HepG2 (cell line): ENCODE data around the gene SLC16A3. TPM values are rescaled to one million over a fixed set of nuclear protein-coding genes. Genes with fewer than 3 reads are reported as not detected.
A peak's percentile ranks its signal among the peaks of the same experiment; 100 is the strongest.
"Not testable (repeated sequence)": the region's sequence is repeated elsewhere in the genome, so short reads cannot be mapped to it uniquely, and the experiment has no call there.

ENCODE experiments used
- IKZF1 ChIP-seq: fragments of 450-650 bp; IDR thresholded peaks from 2 replicates; pipeline ENCODE4 v1.7.1; 2016
- SSRP1 ChIP-seq: IDR thresholded peaks from 2 replicates; pipeline ENCODE4 v1.6.1; 2016; ENCODE audit warnings: control low read depth
- polyA plus RNA-seq, 8 experiments: library from polyadenylated mRNA; depleted of rRNA in 3 of 8; stranded (reverse) in 7 of 8; unstranded in 1 of 8; fragments of >200 nt; fragmentation: Illumina TruSeq in 4 of 8; extraction: Trizol in 4 of 8; gene quantifications; 2 replicates each; pipeline versions ENCODE4 v1.2.1 to v1.2.3, GENCODE V29; 2011 to 2016; ENCODE audit warnings: low read depth in 4 of 8, missing spikeins in 1 of 8, mixed read lengths in 1 of 8; ENCODE audit not compliant: insufficient read depth in 1 of 8
- total RNA-seq, 5 experiments: library from RNA; depleted of rRNA; stranded (reverse); fragments of >200 nt; fragmentation: Illumina TruSeq; extraction: Trizol; gene quantifications; 2 replicates each; pipeline ENCODE4 v1.2.3, GENCODE V29; 2016; ENCODE audit warnings: low read depth in 1 of 5
- TF ChIP-seq, protein P1 (sequence below), 2 experiments: fragments of 450-650 bp in 1 of 2; sonication (generic) in 1 of 2; formaldehyde crosslinking in 1 of 2; IDR thresholded peaks; 2 replicates each; pipeline versions ENCODE4 v1.6.1 to v1.8.0; 2016 to 2022; ENCODE audit warnings: antibody characterized with exemption in 1 of 2, mild to moderate bottlenecking in 1 of 2, missing genetic modification reagents in 1 of 2

Gene SLC16A3
- total and polyA plus RNA-seq, 2 of the 13 experiments (the other 11 are each of a cell fraction or from before 2014, with no cell fraction given) = 242 to 349 TPM

DNA sequence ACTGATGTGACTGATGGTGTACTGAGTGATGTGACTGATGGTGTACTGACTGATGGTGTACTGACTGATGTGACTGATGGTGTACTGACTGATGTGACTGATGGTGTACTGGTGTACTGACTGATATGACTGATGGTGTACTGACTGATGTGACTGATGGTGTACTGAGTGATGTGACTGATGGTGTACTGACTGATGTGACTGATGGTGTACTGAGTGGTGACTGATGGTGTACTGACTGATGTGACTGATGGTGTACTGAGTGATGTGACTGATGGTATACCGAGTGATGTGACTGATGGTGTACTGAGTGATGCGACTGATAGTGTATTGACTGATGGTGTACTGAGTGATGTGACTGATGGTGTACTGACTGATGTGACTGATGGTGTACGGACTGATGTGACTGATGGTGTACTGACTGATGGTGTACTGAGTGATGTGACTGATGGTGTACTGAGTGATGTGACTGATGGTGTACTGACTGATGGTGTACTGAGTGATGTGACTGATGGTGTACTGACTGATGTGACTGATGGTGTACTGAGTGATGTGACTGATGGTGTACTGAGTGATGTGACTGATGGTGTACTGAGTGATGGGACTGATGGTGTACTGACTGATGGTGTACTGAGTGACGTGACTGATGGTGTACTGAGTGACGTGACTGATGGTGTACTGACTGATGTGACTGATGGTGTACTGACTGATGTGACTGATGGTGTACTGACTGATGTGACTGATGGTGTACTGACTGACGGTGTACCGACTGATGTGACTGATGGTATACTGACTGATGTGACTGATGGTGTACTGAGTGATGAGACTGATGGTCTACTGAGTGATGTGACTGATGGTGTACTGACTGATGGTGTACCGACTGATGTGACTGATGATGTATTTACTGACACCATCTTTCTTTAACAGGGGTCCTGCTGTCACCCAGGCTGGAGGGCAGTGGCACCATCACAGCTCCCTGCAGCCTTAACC, 31.4 kb downstream of the SLC16A3 start (continued):
- TF ChIP-seq, protein P1, sequence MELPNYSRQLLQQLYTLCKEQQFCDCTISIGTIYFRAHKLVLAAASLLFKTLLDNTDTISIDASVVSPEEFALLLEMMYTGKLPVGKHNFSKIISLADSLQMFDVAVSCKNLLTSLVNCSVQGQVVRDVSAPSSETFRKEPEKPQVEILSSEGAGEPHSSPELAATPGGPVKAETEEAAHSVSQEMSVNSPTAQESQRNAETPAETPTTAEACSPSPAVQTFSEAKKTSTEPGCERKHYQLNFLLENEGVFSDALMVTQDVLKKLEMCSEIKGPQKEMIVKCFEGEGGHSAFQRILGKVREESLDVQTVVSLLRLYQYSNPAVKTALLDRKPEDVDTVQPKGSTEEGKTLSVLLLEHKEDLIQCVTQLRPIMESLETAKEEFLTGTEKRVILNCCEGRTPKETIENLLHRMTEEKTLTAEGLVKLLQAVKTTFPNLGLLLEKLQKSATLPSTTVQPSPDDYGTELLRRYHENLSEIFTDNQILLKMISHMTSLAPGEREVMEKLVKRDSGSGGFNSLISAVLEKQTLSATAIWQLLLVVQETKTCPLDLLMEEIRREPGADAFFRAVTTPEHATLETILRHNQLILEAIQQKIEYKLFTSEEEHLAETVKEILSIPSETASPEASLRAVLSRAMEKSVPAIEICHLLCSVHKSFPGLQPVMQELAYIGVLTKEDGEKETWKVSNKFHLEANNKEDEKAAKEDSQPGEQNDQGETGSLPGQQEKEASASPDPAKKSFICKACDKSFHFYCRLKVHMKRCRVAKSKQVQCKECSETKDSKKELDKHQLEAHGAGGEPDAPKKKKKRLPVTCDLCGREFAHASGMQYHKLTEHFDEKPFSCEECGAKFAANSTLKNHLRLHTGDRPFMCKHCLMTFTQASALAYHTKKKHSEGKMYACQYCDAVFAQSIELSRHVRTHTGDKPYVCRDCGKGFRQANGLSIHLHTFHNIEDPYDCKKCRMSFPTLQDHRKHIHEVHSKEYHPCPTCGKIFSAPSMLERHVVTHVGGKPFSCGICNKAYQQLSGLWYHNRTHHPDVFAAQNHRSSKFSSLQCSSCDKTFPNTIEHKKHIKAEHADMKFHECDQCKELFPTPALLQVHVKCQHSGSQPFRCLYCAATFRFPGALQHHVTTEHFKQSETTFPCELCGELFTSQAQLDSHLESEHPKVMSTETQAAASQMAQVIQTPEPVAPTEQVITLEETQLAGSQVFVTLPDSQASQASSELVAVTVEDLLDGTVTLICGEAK (IDR thresholded peaks at IDR 0.05) = 0 out of 2 replicates have a peak, but pooled peaks have one; percentile 3
- TF ChIP-seq, protein P1 (CRISPR knock-in tag; IDR thresholded peaks at IDR 0.05) = not testable (repeated sequence)
- TF ChIP-seq IKZF1 (0 out of 2 replicates have a peak, but pooled peaks have one; percentile 51), SSRP1 (CRISPR knock-in tag) (0 out of 2 replicates have a peak, but pooled peaks have one; percentile 28)
- TF ChIP-seq, all 625 proteins: peak for 13; not testable (repeated sequence) for 612
